ENCODE measurements around the gene WDR59. TPM values are rescaled to one million over a fixed set of nuclear protein-coding genes. Genes with fewer than 3 reads are reported as not detected.

Gene WDR59
- total and polyA plus RNA-seq, 4 donors, result 11.2 to 60.1 (median 32.0) TPM

GRCh38 chr16:74982256-74982655, 2.7 kb downstream of the WDR59 start:
- ATAC-seq (ENCODE audit: insufficient read depth, low FRiP score) (no peak), DNase-seq (no peak)
- 60 to 81% methylated on average over 1 of the region's 1 CpG for WGBS, 2 donors

GRCh38 chr16:74975591-74975990, 9.3 kb downstream of the WDR59 start:
- Histone ChIP-seq H3K27me3 (ENCODE audit: control insufficient read depth in 3 of 3, insufficient read depth in 3 of 3, low read length in 2 of 3) (no peaks in the 10 kb centered on the region), H3K27ac (ENCODE audit: low read depth in 1 of 2, low read length in 1 of 2) (no peak overlapping the region), H3K4me3 (no peak overlapping the region), H3K36me3 (ENCODE audit: control insufficient read depth in 4 of 4, insufficient read depth in 4 of 4, low read length in 4 of 4) (peaks cover 0 to 13% (median 7%) of the 10 kb centered on the region in 4 donors), H3K9ac (ENCODE audit: insufficient read depth in 1 of 2, low read length in 2 of 2) (no peak overlapping the region), H3K9me3 (ENCODE audit: control insufficient read depth in 4 of 4, insufficient read depth in 3 of 4, low read length in 3 of 4) (no peaks in the 10 kb centered on the region), H3K4me1 (ENCODE audit: control insufficient read depth in 5 of 5, insufficient read depth in 5 of 5, low read length in 5 of 5) (no peaks in the 10 kb centered on the region)
- DNase-seq, result no peak
- no peak for ATAC-seq (ENCODE audit: insufficient read depth, low FRiP score)
- 71 to 81% methylated on average over 5 of the region's 5 CpGs for WGBS, 2 donors
- no peak for TF ChIP-seq CTCF (IDR thresholded peaks at IDR 0.05; ENCODE audit: control extremely low read depth, extremely low read depth)

More at GRCh38 chr16:74982256-74982655, 2.7 kb downstream of the WDR59 start:
- no peak overlapping the region for H3K9ac ChIP-seq (ENCODE audit: insufficient read depth in 1 of 2, low read length in 2 of 2)
- peaks cover 0 to 7% (median 0%) of the 10 kb centered on the region in 5 donors for H3K4me1 ChIP-seq (ENCODE audit: control insufficient read depth in 5 of 5, insufficient read depth in 5 of 5, low read length in 5 of 5)
- H3K27me3 ChIP-seq (ENCODE audit: control insufficient read depth in 3 of 3, insufficient read depth in 3 of 3, low read length in 2 of 3), result no peaks in the 10 kb centered on the region
- no peak overlapping the region for H3K27ac ChIP-seq (ENCODE audit: low read depth in 1 of 2, low read length in 1 of 2)
- no peak overlapping the region for H3K4me3 ChIP-seq
- H3K9me3 ChIP-seq (ENCODE audit: control insufficient read depth in 4 of 4, insufficient read depth in 3 of 4, low read length in 3 of 4), result no peaks in the 10 kb centered on the region
- TF ChIP-seq CTCF (IDR thresholded peaks at IDR 0.05; ENCODE audit: control extremely low read depth, extremely low read depth), result no peak
- H3K36me3 ChIP-seq (ENCODE audit: control insufficient read depth in 4 of 4, insufficient read depth in 4 of 4, low read length in 4 of 4), result peaks cover 0 to 6% (median 2%) of the 10 kb centered on the region in 4 donors

- Histone ChIP-seq H3K4me1 (ENCODE audit: control insufficient read depth in 5 of 5, insufficient read depth in 5 of 5, low read length in 5 of 5) (no peaks in the 10 kb centered on the region), H3K36me3 (ENCODE audit: control insufficient read depth in 4 of 4, insufficient read depth in 4 of 4, low read length in 4 of 4) (peaks cover 0 to 13% (median 5%) of the 10 kb centered on the region in 4 donors), H3K9me3 (ENCODE audit: control insufficient read depth in 4 of 4, insufficient read depth in 3 of 4, low read length in 3 of 4) (no peaks in the 10 kb centered on the region), H3K9ac (ENCODE audit: insufficient read depth in 1 of 2, low read length in 2 of 2) (no peak overlapping the region), H3K27ac (ENCODE audit: low read depth in 1 of 2, low read length in 1 of 2) (no peak overlapping the region), H3K4me3 (no peak overlapping the region), H3K27me3 (ENCODE audit: control insufficient read depth in 3 of 3, insufficient read depth in 3 of 3, low read length in 2 of 3) (no peaks in the 10 kb centered on the region)
- DNase-seq (no peak), ATAC-seq (ENCODE audit: insufficient read depth, low FRiP score) (no peak)
- WGBS, 2 donors, result 91 to 99% methylated on average over 10 of the region's 10 CpGs
- TF ChIP-seq CTCF (IDR thresholded peaks at IDR 0.05; ENCODE audit: control extremely low read depth, extremely low read depth), result no peak
These were observed 11.6 kb downstream of the WDR59 start for GRCh38 chr16:74973304-74973703.

- no peak for TF ChIP-seq CTCF (IDR thresholded peaks at IDR 0.05; ENCODE audit: control extremely low read depth, extremely low read depth)
- DNase-seq (no peak), ATAC-seq (ENCODE audit: insufficient read depth, low FRiP score) (no peak)
- 91 to 98% methylated on average over 4 of the region's 4 CpGs for WGBS, 2 donors
- H3K36me3 ChIP-seq (ENCODE audit: control insufficient read depth in 4 of 4, insufficient read depth in 4 of 4, low read length in 4 of 4), result peaks cover 19 to 31% (median 30%) of the 10 kb centered on the region in 4 donors
- peaks cover 0 to 4% (median 0%) of the 10 kb centered on the region in 5 donors for H3K4me1 ChIP-seq (ENCODE audit: control insufficient read depth in 5 of 5, insufficient read depth in 5 of 5, low read length in 5 of 5)
- no peaks in the 10 kb centered on the region for H3K9me3 ChIP-seq (ENCODE audit: control insufficient read depth in 4 of 4, insufficient read depth in 3 of 4, low read length in 3 of 4)
- H3K9ac ChIP-seq (ENCODE audit: insufficient read depth in 1 of 2, low read length in 2 of 2), result no peak overlapping the region
- no peak overlapping the region for H3K4me3 ChIP-seq
- no peak overlapping the region for H3K27ac ChIP-seq (ENCODE audit: low read depth in 1 of 2, low read length in 1 of 2)
- H3K27me3 ChIP-seq (ENCODE audit: control insufficient read depth in 3 of 3, insufficient read depth in 3 of 3, low read length in 2 of 3), result no peaks in the 10 kb centered on the region
These were observed 30.2 kb downstream of the WDR59 start for GRCh38 chr16:74954763-74955162.
